Ovary (tissue), 9 donors: ENCODE results near the gene INTU. TPM values are rescaled to one million over a fixed set of nuclear protein-coding genes. Genes with fewer than 3 reads are reported as not detected.

Experiments
- DNase-seq, 5 donors: peaks; one replicate each; pipeline ENCODE4 v3.0.0-alpha.2; 2019 to 2020
- H3K27ac ChIP-seq, 2 donors: fragments of 200-600 bp; one replicate each; pipeline versions ENCODE4 v1.5.1 to v1.8.0; 2019 to 2022
- H3K27me3 ChIP-seq: fragments of 200-600 bp; one replicate; pipeline ENCODE4 v1.8.0; 2022
- H3K36me3 ChIP-seq: fragments of 200-600 bp; sonication (generic); one replicate; pipeline ENCODE4 v1.5.1; 2019
- H3K4me1 ChIP-seq: one replicate; pipeline ENCODE4 v1.8.1; 2013; ENCODE audit warnings: mild to moderate bottlenecking, moderate library complexity; ENCODE audit not compliant: insufficient read depth
- H3K4me3 ChIP-seq: fragments of 200-600 bp; sonication (generic); one replicate; pipeline ENCODE4 v1.5.1; 2017
- H3K9me3 ChIP-seq, 2 donors: fragments of 200-600 bp in 1 of 2; sonication (generic) in 1 of 2; one replicate each; pipeline versions ENCODE4 v1.5.1 to v1.8.1; 2013 to 2019; ENCODE audit warnings: mild to moderate bottlenecking in 1 of 2, moderate library complexity in 1 of 2
- CTCF ChIP-seq, 3 donors: fragments of 450-650 bp in 2 of 3; fragments of 200-600 bp in 1 of 3; IDR thresholded peaks; one replicate each; pipeline versions ENCODE4 v1.5.1 to v1.8.0; 2016 to 2022; ENCODE audit warnings: antibody characterized with exemption in 3 of 3, mild to moderate bottlenecking in 1 of 3
- EP300 ChIP-seq: sonication (generic); formaldehyde crosslinking; IDR thresholded peaks from one replicate; pipeline ENCODE4 v1.6.1; 2017; ENCODE audit warnings: antibody characterized with exemption
- POLR2A ChIP-seq: fragments of 450-650 bp; IDR thresholded peaks from one replicate; pipeline ENCODE4 v1.6.1; 2017; ENCODE audit warnings: antibody characterized with exemption, mild to moderate bottlenecking, moderate library complexity
- WGBS, 3 donors: extraction: QIAGEN DNeasy Blood & Tissue Kit in 1 of 3; methylation state at CpG; one replicate each; pipeline versions ENCODE4 v1.1.5 to v1.1.7; 2013 to 2017; 5-methylcytosine and 5-hydroxymethylcytosine counted together
- intact Hi-C, 4 donors: fragments of 100-400 bp; cut with DNase I; formaldehyde crosslinking; loops; one replicate each; pipeline versions ENCODE4 v1.11.0 to v1.15.1; 2022 to 2023
- polyA plus RNA-seq, 2 donors: library from polyadenylated mRNA; stranded (reverse); fragments of 200-250 nt in 1 of 2; fragments of 350-450 nt in 1 of 2; fragmentation: Illumina TruSeq in 1 of 2; extraction: RNeasy Lipid Tissue Mini Kit (QIAGEN cat#74804) in 1 of 2; gene quantifications; one replicate each; pipeline ENCODE4 v1.2.3, GENCODE V29; 2013 to 2014
- total RNA-seq, 7 donors: library from RNA; depleted of rRNA in 2 of 7; stranded (reverse); fragments of >200 nt in 2 of 7; fragmentation: NEBNext Ultra II Directional in 3 of 7; extraction: Animal tissue kit (Norgen Biotek cat#: 25700) in 3 of 7; gene quantifications; one replicate each; pipeline versions ENCODE4 v1.1.0 to v1.2.4, GENCODE V29; 2016 to 2023
- donor health status: DM: no; HTN: no; CAD: no; lungs with moderate emphysema.
- donor health status: DM: no; HTN: no; CAD: no.
- donor health status: Bipolar disorder and iron deficiency.
- donor health status: DM: yes; HTN: yes; CAD: no.
- donor health status: DM: no; HTN: no; CAD: no.
- donor health status: DM: yes; HTN: yes; CAD: no.

INTU gene
- total and polyA plus RNA-seq, 9 donors = 5.5 to 23.2 (median 11.7) TPM

- no peak for DNase-seq
- Histone ChIP-seq H3K27ac (no peak overlapping the region), H3K36me3 (no peaks in the 10 kb centered on the region), H3K4me1 (no peaks in the 10 kb centered on the region), H3K4me3 (no peak overlapping the region), H3K9me3 (no peaks in the 10 kb centered on the region), H3K27me3 (no peaks in the 10 kb centered on the region)
- intact Hi-C loops = loop anchor here (5.0 kb wide), 2 partner anchors 123 to 128 kb away; no protein-coding TSS in a partner anchor
- no peak for TF ChIP-seq POLR2A
- TF ChIP-seq EP300 = no peak
- TF ChIP-seq CTCF (IDR thresholded peaks at IDR 0.05) = no peak
- 62 to 76% (median 63%) methylated on average over 2 of the region's 2 CpGs for WGBS, 3 donors
Measured at GRCh38 chr4:127734976-127735375, 102.2 kb downstream of the INTU start.

- 8 to 18% (median 11%) methylated on average over 4 of the region's 4 CpGs for WGBS, 3 donors
- Histone ChIP-seq H3K4me1 (no peaks in the 10 kb centered on the region), H3K36me3 (no peaks in the 10 kb centered on the region), H3K4me3 (no peak overlapping the region), H3K27ac (no peak overlapping the region), H3K27me3 (no peaks in the 10 kb centered on the region), H3K9me3 (no peaks in the 10 kb centered on the region)
- intact Hi-C loops = no loop called here
- TF ChIP-seq EP300 = no peak
- no peak for TF ChIP-seq CTCF (IDR thresholded peaks at IDR 0.05)
- TF ChIP-seq POLR2A = no peak
- no peak for DNase-seq
Measured at GRCh38 chr4:127737295-127737694, 104.5 kb downstream of the INTU start.

GRCh38 chr4:127741247-127741646 lies 108.5 kb downstream of the INTU start:
- DNase-seq = no peak
- Histone ChIP-seq H3K36me3 (no peaks in the 10 kb centered on the region), H3K27me3 (no peaks in the 10 kb centered on the region), H3K4me3 (no peak overlapping the region), H3K9me3 (no peaks in the 10 kb centered on the region), H3K27ac (no peak overlapping the region), H3K4me1 (no peaks in the 10 kb centered on the region)
- 94 to 98% (median 95%) methylated on average over 1 of the region's 1 CpG for WGBS, 3 donors
- TF ChIP-seq POLR2A = no peak
- no peak for TF ChIP-seq EP300
- no peak for TF ChIP-seq CTCF (IDR thresholded peaks at IDR 0.05)
- intact Hi-C loops = no loop called here

- WGBS, 3 donors = 84 to 90% (median 89%) methylated on average over 4 of the region's 4 CpGs
- Histone ChIP-seq H3K9me3 (no peaks in the 10 kb centered on the region), H3K27ac (no peak overlapping the region), H3K27me3 (no peaks in the 10 kb centered on the region), H3K4me1 (no peaks in the 10 kb centered on the region), H3K36me3 (no peaks in the 10 kb centered on the region), H3K4me3 (no peak overlapping the region)
- DNase-seq = no peak
- TF ChIP-seq EP300 (no peak), CTCF (IDR thresholded peaks at IDR 0.05) (no peak), POLR2A (no peak)
- intact Hi-C loops = no loop called here
Measured at GRCh38 chr4:127747883-127748282, 115.1 kb downstream of the INTU start.
